ENCODE results near the gene EHMT1. TPM values are rescaled to one million over a fixed set of nuclear protein-coding genes. Genes with fewer than 3 reads are reported as not detected.

EHMT1 gene
- total and polyA plus RNA-seq, 2 of the 8 experiments (the other 6 are each of a cell fraction or from before 2014, with no cell fraction given) = 95.7 to 163 TPM

DNA sequence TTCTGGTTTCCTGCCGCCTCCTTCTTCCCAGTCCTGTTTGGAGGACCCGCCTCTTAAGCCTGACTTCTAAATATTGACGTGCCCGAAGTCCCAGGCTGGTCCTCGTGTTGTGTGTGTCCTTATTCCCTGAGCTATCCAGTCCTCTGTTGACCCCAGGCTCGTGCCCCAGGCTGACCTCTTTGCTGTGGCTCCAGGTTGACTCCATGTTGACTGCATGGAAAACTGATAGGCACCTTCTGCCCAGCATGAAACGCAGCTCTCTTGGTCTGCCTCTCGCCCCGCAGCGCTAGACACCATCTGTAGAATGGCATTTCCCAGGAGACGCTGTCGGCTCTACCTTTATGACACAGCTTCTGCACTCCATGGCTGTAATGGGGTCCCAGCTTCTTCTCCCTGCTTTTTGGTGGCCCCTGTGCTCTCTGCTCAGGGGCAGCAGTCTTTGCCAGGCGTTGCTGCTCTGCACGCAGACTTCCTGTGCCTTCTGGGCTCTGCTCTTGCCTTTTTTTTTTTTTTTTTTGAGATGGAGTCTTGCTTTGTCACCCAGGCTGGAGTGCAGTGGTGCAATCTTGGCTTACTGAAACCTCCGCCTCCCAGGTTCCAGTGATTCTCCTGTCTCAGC, 28.4 kb downstream of the EHMT1 start (continued):
- TF ChIP-seq CTCF (IDR thresholded peaks at IDR 0.05; ENCODE audit: control extremely low read depth in 1 of 3, insufficient read depth in 1 of 3, low read depth in 1 of 3, low read length in 3 of 3) = no peak
- no peak for TF ChIP-seq NRF1 (IDR thresholded peaks at IDR 0.05; ENCODE audit: low read depth, low read length)
- no peak for TF ChIP-seq TCF12 (IDR thresholded peaks at IDR 0.05; ENCODE audit: low read depth, low read length)

All from H1 (cell line).